Thymus (tissue), 11 donors: ENCODE data around the gene OSBPL10. TPM values are rescaled to one million over a fixed set of nuclear protein-coding genes. Genes with fewer than 3 reads are reported as not detected.
"Not testable (repeated sequence)": the region's sequence is repeated elsewhere in the genome, so short reads cannot be mapped to it uniquely, and the experiment has no call there.

ENCODE experiments used
- DNase-seq, 9 donors: peaks; one replicate each; pipeline ENCODE4 v3.0.0-alpha.2; 2013; ENCODE audit warnings: low spot score in 9 of 9, low read depth in 6 of 9, missing footprints in 1 of 9
- H3K27ac ChIP-seq, 2 donors: one replicate each; pipeline ENCODE4 v1.5.1; 2013; ENCODE audit warnings: control low read depth in 1 of 2, low read depth in 1 of 2, low read length in 1 of 2, mild to moderate bottlenecking in 1 of 2, moderate library complexity in 1 of 2
- H3K27me3 ChIP-seq, 2 donors: one replicate each; pipeline ENCODE4 v1.5.1; 2013; ENCODE audit warnings: low read length in 1 of 2; ENCODE audit not compliant: control insufficient read depth in 2 of 2, insufficient read depth in 1 of 2
- H3K36me3 ChIP-seq, 2 donors: one replicate each; pipeline ENCODE4 v1.5.1; 2013; ENCODE audit warnings: low read length in 1 of 2, mild to moderate bottlenecking in 1 of 2, moderate library complexity in 1 of 2; ENCODE audit not compliant: control insufficient read depth in 2 of 2, insufficient read depth in 2 of 2
- H3K4me1 ChIP-seq, 2 donors: one replicate each; pipeline ENCODE4 v1.5.1; 2013; ENCODE audit warnings: low read length in 2 of 2; ENCODE audit not compliant: control insufficient read depth in 2 of 2, insufficient read depth in 2 of 2
- H3K4me3 ChIP-seq, 2 donors: one replicate each; pipeline ENCODE4 v1.5.1; 2013; ENCODE audit warnings: low read length in 2 of 2, control low read depth in 1 of 2, mild to moderate bottlenecking in 1 of 2
- H3K9me3 ChIP-seq, 2 donors: one replicate each; pipeline ENCODE4 v1.5.1; 2013; ENCODE audit warnings: low read length in 1 of 2, mild to moderate bottlenecking in 1 of 2; ENCODE audit not compliant: control insufficient read depth in 2 of 2, insufficient read depth in 1 of 2
- WGBS: extraction: QIAGEN DNeasy Blood & Tissue Kit; methylation state at CpG from one replicate; pipeline ENCODE4 v1.1.7; 2013; 5-methylcytosine and 5-hydroxymethylcytosine counted together
- polyA plus RNA-seq: library from polyadenylated mRNA; stranded (reverse); fragments of 200-250 nt; gene quantifications from one replicate; pipeline ENCODE4 v1.2.3, GENCODE V29; 2013
- total RNA-seq: library from RNA; stranded (reverse); fragments of 120-200 nt; gene quantifications from one replicate; pipeline ENCODE4 v1.2.4, GENCODE V29; 2013
- donor health status: healthy.

Gene OSBPL10
- total and polyA plus RNA-seq, 2 donors = 1.4 to 2.1 TPM

DNA sequence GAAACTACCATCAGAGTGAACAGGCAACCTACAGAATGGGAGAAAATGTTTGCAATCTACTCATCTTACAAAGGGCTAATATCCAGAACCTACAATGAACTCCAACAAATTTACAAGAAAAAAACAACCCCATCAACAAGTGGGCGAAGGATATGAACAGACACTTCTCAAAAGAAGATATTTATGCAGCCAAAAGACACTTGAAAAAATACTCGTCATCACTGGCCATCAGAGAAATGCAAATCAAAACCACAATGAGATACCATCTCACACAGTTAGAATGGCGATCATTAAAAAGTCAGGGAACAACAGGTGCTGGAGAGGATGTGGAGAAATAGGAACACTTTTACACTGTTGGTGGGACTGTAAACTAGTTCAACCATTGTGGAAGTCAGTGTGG is 34.6 kb upstream of the OSBPL10 start:
- 77% methylated on average over 3 of the region's 3 CpGs for WGBS
- H3K9me3 ChIP-seq, DNase-seq, H3K27me3 ChIP-seq, H3K4me1 ChIP-seq, H3K4me3 ChIP-seq, H3K36me3 ChIP-seq, H3K27ac ChIP-seq: not testable (repeated sequence)

DNA sequence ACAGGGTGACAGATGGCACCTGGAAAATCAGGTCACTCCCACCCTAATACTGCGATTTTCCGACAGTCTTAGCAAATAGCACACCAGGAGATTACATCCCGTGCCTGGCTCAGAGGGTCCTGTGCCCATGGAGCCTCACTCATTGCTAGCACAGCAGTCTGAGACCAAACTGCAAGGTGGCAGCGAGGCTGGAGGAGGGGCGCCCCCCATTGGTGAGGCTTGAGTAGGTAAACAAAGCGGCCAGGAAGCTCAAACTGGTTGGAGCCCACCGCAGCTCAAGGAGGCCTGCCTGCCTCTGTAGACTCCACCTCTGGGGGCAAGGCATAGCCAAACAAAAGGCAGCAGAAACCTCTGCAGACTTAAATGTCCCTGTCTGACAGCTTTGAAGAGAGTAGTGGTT is 29.6 kb upstream of the OSBPL10 start:
- H3K36me3 ChIP-seq, H3K9me3 ChIP-seq, H3K27ac ChIP-seq, DNase-seq, H3K4me1 ChIP-seq, H3K27me3 ChIP-seq, H3K4me3 ChIP-seq: not testable (repeated sequence)
- 97% methylated on average over 7 of the region's 7 CpGs for WGBS

DNA sequence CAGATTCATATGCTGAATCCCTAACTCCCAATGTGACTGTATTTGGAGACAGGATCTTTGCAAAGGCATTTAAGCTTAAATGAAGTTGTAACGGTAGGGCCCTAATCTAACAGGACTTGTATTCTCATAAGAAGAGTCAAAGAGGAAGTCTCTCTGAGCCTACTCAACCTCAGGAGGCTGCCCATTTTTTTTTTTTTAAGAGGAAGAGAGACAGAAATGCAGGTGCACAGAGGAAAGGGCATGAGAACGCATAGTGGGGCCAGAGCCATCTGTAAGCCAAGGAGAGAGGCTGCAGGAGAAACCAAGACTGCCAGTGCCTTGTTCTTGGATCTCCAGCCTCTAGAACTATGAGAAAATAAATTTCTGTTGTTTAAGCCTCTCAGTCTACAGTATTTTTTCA is 28.9 kb upstream of the OSBPL10 start:
- WGBS = 43% methylated on average over 2 of the region's 2 CpGs
- DNase-seq = peak in 4 of 9 donors; percentile 10 to 54 (median 14)
- Histone ChIP-seq H3K4me3 (no peak overlapping the region), H3K4me1 (peaks cover 2 to 5% of the 10 kb centered on the region in 2 donors), H3K27me3 (no peaks in the 10 kb centered on the region), H3K27ac (no peak overlapping the region), H3K36me3 (no peaks in the 10 kb centered on the region), H3K9me3 (no peaks in the 10 kb centered on the region)

GRCh38 chr3:32009101-32009500 is 28.0 kb upstream of the OSBPL10 start:
- Histone ChIP-seq H3K36me3 (no peaks in the 10 kb centered on the region), H3K27me3 (no peaks in the 10 kb centered on the region), H3K9me3 (no peaks in the 10 kb centered on the region), H3K4me1 (peaks cover 2 to 5% of the 10 kb centered on the region in 2 donors), H3K27ac (no peak overlapping the region), H3K4me3 (no peak overlapping the region)
- WGBS = over 99% methylated on average over 2 of the region's 2 CpGs
- no peak for DNase-seq

GRCh38 chr3:32004113-32004765 is 23.2 kb upstream of the OSBPL10 start:
- H3K36me3 ChIP-seq = no peaks in the 10 kb centered on the region
- no peak overlapping the region for H3K27ac ChIP-seq
- no peaks in the 10 kb centered on the region for H3K9me3 ChIP-seq
- no peaks in the 10 kb centered on the region for H3K4me1 ChIP-seq
- WGBS = 96% methylated on average over 5 of the region's 5 CpGs
- no peak for DNase-seq
- H3K27me3 ChIP-seq = no peaks in the 10 kb centered on the region
- no peak overlapping the region for H3K4me3 ChIP-seq

- Histone ChIP-seq H3K27ac (no peak overlapping the region), H3K27me3 (no peaks in the 10 kb centered on the region), H3K4me3 (no peak overlapping the region), H3K9me3 (no peaks in the 10 kb centered on the region), H3K36me3 (no peaks in the 10 kb centered on the region), H3K4me1 (no peaks in the 10 kb centered on the region)
- DNase-seq = no peak
- 97% methylated on average over 3 of the region's 3 CpGs for WGBS
Observed at GRCh38 chr3:32003380-32003779, 22.3 kb upstream of the OSBPL10 start.

GRCh38 chr3:32002561-32003368 is 21.7 kb upstream of the OSBPL10 start:
- Histone ChIP-seq H3K4me3 (no peak overlapping the region), H3K27me3 (no peaks in the 10 kb centered on the region), H3K4me1 (no peaks in the 10 kb centered on the region), H3K36me3 (no peaks in the 10 kb centered on the region), H3K9me3 (no peaks in the 10 kb centered on the region), H3K27ac (no peak overlapping the region)
- 54% methylated on average over 6 of the region's 6 CpGs for WGBS
- DNase-seq = no peak

DNA sequence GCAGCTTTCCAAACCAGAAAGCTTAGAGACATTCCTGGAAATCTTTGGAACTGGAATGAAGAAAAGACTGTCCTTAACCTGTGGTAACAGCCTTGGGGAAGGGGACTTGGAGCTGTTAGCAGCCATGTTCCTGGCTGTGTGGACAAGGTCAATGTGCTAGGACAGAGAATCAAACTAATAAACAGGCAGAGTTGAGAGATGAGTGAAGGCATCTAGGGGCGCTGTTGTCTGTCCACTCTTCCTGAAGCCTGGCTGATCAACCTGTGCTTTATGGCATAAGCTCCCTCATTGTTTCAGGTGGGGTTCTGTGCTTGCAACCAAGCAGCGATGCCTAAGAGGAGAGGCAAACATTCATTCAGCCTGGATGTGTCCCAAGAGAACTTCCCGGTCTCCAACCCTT is 19.8 kb upstream of the OSBPL10 start:
- H3K27me3 ChIP-seq = no peaks in the 10 kb centered on the region
- H3K27ac ChIP-seq = no peak overlapping the region
- no peak for DNase-seq
- H3K4me3 ChIP-seq = no peak overlapping the region
- H3K4me1 ChIP-seq = no peaks in the 10 kb centered on the region
- no peaks in the 10 kb centered on the region for H3K36me3 ChIP-seq
- H3K9me3 ChIP-seq = no peaks in the 10 kb centered on the region
- 96% methylated on average over 3 of the region's 3 CpGs for WGBS

DNA sequence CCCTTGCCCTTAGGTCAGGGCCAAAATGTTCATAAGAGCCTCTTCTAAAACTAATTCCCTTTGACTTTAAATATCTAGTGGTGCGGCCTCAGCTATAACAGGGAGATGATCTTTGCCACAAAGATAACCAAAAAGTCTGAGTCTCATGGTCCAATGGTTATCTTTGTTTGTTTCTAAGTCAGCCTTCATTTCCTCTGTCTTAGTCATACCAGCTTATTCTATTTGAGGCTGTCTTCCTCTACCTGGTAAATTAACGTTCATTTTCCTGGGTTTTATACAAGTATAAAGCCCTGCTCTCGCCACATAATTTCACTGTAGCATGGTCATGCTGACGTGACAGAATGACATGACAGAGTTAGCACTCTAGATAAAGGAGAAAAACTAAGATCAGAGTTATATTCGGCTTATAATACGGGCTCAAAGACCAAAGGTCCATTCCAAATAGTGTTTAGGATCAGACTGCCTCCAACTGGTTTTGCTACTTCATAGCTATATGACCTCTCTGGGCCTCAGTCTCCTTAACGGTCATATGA is 18.9 kb upstream of the OSBPL10 start:
- Histone ChIP-seq H3K4me1 (no peaks in the 10 kb centered on the region), H3K36me3 (no peaks in the 10 kb centered on the region), H3K27ac (no peak overlapping the region), H3K27me3 (no peaks in the 10 kb centered on the region), H3K4me3 (no peak overlapping the region), H3K9me3 (no peaks in the 10 kb centered on the region)
- no peak for DNase-seq
- whole genome bisulfite sequencing = 91% methylated on average over 7 of the region's 7 CpGs
